ENCODE measurements around the gene IFRD2.

IFRD2 gene, protein sequence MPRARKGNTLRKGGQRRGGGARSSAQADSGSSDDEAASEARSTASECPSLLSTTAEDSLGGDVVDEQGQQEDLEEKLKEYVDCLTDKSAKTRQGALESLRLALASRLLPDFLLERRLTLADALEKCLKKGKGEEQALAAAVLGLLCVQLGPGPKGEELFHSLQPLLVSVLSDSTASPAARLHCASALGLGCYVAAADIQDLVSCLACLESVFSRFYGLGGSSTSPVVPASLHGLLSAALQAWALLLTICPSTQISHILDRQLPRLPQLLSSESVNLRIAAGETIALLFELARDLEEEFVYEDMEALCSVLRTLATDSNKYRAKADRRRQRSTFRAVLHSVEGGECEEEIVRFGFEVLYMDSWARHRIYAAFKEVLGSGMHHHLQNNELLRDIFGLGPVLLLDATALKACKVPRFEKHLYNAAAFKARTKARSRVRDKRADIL

DNA sequence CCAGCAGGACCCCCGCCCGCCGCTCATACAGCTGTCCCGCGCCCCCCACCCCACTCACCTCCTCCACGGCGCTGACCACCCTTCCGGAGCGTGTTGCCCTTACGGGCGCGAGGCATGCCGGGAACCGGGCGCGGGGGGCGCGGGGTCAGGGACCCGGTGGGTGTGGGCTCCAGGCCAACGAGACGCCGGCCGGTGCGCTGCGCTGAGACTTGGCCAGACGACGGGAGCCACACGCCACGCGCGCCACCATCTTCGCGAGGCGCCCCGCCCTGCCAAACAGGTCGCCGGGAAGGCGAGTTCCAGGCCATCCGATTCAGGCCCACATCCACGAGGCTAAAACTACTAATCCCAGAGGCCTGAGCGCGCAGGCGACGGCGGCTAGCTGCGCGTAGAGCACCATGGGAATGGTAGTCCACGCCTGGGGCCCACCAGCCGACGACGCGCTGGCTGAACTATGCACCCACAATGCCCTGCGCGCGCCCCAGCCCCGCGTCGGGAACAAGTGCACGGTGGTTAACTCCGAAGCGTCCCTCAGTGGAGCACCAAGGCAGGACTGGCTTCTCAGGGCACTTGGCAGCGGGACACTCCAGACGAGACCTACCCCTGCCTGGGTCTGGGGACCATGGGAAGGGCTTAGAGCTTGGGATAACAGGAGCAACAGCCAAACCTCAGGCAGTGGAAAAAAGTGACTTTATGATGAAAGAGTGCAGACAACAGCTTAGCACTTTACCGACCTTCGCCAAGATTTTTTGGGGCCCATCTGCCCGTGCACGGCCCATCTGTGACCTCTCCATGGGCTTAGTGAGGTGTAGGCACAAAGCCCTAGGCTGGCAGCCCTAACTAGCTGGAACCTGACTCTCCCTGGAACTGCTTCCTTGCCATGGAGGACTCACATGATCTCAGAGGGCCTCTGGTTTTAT is at the start of gene IFRD2:
Gene IFRD2 (minus strand): TSS at position 271 of the 920 bp plus-strand sequence. CDS start 155 bp downstream, at position 116.
- peak; percentile 90 for DNase-seq

DNA sequence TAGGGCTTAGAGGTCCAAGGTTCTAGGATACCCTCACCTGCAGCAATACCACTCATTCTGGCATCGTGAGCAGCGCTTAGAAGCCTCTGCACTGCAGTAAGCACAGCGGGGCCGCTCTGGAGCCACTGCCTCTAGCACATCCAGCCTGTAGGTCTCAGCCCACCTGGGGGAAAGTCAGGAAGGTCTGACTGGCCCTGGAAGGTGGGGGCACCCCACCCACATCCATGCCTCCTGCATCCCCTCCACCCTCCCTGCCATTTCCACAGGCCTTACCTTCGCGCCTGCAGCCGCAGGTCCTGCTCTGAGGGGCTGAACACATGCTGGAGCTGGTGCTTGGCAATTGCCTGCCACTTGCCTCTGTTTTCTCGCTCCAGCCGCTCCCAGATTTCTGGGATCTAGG is 49.3 kb upstream of the IFRD2 start:
- no peak for DNase-seq

DNA sequence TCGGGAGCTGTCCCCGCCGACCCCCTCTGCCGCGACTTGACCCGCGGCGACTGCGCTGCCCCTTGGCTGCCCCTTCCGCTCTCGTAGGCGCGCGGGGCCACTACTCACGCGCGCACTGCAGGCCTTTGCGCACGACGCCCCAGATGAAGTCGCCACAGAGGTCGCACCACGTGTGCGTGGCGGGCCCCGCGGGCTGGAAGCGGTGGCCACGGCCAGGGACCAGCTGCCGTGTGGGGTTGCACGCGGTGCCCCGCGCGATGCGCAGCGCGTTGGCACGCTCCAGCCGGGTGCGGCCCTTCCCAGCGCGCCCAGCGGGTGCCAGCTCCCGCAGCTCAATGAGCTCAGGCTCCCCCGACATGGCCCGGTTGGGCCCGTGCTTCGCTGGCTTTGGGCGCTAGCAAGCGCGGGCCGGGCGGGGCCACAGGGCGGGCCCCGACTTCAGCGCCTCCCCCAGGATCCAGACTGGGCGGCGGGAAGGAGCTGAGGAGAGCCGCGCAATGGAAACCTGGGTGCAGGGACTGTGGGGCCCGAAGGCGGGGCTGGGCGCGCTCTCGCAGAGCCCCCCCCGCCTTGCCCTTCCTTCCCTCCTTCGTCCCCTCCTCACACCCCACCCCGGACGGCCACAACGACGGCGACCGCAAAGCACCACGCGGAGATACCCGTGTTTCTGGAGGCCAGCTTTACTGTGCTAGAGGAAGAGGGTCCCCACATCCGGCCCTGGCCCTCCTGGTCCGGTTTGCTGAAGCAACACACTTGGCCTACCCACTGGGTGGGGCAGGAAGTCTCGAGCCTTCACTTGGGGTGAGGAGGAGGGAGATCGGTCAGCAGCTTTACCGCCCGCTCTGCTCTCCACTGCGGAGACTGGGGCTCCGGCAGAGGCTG is 48.5 kb upstream of the IFRD2 start, which contains the start of gene RASSF1:
Gene RASSF1 (minus strand): TSS at position 389 of the 882 bp plus-strand sequence. CDS start 31 bp downstream, at position 358.
- no peak for DNase-seq

DNA sequence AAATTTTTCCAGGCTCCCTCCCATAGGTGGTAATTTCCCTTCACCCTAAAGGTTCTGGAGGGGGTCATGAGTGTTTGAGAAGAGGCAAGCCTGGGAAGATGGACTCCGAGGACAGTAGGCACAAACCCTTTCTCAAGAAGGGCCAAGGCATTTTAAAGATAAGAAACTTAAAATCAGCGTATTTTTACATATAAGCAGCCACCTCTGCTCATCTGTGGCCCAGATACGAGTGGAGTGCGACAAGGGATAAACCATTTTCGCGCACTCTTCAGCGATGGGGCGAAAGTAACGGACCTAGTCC is 47.9 kb upstream of the IFRD2 start:
- no peak for DNase-seq

DNA sequence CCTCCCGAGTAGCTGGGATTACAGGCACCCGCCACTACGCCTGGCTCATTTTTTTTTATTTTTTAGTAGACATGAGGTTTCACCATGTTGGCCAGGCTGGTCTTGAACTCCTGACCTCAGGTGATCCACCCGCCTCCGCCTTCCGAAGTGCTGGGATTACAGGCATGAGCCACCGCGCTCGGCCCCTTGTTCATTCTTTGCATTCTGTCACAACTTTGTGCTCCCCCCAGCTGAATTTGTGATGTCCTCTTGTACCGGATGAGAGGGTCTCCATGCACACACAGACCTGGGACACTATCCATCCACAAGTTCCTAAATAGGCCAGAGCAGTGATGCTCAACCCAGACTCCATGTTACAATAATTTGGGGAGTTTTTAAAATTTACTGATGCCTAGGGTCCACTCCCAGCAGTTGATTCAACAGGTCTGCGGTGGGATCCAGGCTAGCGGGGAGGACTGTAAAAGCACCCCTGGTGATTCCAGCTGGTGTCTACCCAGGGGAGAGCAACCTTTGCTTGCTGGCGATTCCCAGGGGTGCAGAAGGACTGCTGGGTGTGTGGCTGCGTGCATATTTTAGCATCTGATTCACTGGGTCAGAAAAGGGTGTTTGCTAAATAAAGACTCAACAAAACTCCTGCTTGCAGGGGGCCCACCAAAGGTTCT is 47.4 kb upstream of the IFRD2 start:
- DNase-seq = no peak

DNA sequence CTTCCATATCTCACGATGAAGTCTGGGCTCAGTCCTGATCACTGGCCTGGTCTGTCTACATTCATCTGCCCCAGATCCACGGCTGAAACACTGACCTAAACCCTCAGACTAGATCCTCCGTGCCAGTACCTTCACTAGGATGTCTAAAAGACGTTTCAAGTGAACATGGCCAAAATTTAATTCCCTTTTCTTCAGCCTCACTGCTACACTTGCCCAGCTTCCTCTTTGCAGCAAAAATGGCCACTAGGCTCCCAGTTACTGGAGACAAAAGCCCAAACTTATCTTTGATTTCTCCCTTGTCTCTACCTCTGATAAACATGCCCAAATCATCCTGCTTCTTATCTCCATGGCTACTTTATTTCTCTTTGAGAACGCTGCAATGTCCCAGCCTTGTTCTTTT is 46.7 kb upstream of the IFRD2 start:
- DNase-seq = no peak

DNA sequence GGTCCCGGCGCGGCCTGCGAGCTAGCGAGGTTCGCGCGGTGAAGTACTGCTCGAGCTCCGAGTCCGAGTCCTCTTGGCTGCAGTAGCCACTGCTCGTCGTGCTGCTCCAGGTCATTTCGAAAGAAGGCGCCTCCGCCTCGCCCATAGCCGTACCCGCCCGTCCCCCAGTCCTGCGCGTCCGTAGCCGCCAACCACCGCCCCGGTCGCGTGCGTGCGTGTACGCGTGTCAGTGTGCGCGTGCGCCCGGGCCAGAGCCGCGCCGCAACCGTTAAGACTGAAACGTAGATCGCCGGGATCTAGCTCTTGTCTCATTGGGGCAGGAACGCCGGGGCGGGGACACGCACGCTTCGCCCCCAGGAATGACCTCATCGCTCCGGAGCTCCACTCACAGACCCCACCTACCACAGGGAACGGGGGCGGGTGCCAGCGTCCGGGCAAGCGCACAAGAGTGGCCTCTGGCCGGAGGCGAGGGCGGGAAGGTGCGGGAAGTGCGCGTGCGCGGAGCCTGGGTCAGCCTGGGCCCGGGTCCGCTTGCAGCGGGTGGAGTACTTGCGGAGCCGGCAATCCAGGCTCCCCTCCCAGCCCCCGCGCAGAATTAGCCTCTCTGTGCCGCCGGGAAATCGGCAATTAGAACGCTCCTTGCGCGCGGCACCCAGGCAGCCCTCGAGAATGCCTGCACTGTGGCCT is 45.1 kb upstream of the IFRD2 start:
- DNase-seq = peak; percentile 97

DNA sequence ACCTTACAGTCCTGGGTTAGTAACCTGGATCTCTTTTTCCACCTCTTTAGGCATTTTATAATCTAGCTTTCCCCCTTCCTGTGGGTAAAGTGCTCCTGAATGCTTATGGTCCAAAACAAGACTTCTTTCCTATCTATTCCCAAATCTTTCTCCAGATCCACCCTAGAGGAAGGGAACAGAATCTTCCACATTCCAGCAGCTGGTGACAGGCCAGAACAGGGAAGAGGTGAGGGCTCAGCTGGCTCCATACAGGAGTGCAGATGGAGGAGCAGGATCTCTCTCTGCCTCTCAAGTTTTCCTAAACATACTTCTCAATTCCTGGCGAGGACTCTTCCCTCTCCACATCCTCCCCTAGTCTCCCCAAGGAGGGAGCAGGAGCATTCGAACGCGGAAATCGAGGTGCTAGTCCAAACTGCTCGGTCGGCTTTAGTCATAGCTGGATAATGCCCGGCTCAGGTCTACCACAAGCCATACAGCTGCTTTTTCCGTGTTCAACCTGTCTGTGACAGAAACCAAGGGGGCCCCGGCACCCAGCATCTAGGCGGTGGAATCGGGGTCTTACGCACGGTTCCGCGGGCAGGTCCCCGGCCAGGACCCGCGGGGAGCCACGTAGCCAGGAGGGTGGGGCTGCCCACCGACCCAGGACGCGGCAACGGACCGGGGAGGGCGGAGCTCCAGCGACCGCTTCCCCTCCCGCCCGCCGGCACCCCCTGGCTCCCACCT is 44.4 kb upstream of the IFRD2 start:
- no peak for DNase-seq

DNA sequence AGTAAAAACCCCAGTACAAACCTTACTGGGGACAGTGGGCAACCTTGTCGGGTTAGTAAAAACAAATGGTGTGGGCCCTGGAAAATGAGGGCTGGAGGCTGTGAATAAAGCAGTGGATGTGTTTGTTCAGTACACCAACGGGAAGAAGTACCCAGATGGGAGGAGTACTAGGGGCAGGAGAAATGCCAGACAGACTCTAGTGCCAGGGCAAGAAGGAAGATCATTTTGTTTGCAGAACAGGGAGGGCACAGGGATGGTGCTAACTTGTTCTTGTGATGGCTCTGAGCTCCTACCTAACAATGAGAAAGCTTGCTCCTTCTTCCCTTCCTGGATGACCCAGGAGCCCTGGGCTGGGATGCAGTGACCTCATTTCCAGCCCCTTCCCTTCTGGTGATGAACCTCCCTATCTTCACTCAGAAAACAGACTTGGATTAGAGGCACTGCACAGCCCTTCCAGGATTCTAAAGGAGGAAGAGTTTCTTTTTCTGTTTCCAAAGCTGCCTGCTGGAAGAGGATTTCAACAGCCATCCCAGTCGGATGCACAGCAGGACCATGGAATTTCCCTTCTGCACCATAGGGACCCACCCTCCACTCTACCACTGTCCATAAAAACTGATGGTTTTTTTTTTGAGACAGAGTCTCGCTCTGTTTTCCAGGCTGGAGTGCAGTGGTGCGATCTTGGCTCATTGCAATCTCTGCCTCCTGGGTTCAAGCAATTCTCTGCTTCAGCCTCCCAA is 42.3 kb upstream of the IFRD2 start:
- no peak for DNase-seq

DNA sequence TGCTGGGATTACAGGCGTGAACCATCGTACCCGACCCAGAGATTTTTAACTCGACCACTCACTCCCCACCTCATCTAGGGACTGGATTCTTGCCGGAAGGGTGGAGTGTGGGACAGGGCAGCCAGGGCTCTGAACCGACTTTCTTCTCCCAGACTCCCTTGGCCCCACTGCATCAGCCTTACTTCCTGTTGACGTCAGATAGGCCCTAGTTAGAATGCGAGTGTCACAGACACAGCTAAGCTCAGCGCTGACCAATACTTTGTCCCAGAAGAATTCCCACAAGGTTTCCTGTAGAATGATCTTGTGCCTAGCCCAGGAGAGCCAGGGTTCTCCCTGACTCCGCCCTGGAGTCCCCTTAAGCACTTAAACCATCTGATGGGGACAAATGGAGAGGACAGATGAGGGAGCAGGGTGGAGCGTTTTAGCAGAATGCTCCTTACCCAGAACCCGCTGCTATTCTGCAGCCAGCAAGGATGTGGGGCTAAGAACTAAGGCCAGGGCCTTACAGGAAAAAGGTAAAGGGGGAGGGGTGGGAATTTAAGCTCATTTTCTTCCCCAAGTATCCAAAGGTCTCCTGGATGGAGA is 41.6 kb upstream of the IFRD2 start:
- no peak for DNase-seq

DNA sequence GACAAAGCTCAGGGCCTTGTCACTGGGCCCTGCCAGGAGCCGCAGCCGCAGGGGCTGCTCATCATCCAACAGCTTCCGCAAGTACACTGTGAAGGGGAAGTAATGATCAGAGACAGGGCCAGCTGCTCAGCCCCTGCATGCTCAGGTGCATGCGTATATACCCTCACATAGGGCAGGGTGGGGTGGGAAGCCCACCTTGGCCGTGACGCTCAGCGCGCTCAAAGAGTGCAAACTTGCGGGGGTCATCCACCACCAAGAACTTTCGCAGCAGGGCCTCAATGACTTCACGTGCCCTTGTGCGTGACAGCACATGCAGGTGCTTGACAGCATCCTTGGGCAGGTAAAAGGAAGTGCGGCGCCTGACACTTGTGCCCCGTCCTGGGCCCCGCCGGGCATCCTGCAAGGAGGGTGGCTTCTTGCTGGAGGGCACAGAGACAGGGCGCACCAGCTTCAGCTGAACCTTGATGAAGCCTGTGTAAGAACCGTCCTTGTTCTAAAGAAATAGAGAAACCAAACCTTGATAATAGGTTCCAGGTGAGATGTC is 39.2 kb upstream of the IFRD2 start:
- DNase-seq = no peak

DNA sequence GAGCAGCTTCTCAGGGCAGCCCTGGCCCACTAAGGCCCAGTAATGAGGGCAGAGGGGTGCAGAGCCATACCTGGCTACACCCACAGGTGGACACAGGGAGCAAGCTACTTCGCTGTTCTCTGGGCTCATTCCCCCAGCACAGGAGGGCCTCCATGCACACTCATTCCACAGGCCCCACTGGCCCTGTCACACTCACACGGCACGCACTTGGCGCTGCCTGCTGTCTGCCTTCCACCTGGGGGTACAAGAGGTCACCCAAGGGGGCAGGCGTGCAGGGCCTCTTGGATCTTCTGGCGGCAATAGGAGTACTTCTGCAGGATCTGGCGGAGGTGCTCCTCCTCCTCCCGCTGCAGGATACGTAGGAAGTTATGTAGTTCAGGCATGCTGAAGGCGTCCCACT is 38.1 kb upstream of the IFRD2 start:
- DNase-seq = no peak

DNA sequence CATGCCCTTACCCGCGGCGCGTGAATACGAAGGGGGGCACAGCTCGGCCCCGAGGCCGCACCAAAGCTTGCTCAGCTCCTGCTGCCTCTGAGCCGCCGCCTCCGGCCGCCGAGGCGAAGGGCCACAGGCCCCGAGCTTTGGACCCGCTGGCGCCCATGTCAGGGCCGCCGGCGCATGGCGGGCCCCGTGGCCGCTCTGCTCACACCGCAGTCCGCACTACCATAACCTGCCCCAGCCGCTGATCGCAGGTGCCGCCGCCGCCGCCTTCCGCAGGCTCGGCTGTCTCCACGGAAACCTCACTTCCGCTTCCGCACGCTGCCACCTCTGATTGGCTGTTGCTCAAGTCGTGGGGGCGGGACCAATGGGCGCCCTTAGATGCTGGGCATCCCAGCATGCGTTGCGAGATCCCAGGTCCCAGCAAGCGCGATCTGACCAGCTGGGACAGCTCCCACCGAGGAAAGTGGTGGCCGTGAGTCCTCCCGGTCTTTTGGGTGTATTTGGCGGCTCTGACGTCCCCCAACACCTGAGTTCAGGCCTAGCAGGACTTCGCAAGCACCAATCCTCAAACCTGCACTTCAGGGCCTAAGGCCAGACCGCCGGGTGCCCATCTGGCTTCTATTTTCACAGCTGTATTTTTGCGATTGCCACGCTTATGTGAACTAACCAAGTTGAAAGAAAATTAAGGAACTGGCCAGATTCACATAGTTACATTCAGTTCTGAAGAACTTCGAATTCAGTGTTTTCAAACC is 35.9 kb upstream of the IFRD2 start, which contains the start of gene TUSC2:
Gene TUSC2 (minus strand): TSS at position 281 of the 749 bp plus-strand sequence. CDS start 124 bp downstream, at position 157.
- DNase-seq = peak; percentile 84

DNA sequence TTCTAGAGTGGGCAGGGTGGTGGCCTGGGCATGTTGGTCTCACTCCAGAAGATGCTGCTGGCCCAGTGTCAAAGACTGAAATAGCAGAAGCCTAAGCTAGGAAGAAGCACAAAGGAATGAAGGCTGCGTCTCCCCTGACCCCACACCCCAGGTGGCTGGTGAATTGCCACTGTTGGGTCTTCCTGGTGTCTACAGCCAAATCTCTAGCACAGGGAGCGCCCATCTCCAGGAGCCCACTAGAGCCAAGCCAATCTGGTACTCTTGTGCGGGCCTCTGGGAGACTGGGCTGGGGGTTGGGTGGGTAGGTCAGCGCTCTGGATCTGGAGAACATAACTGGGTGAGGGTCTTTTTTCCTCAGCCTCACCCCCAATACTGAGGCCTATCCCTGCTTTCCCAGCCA is 34.9 kb upstream of the IFRD2 start:
- DNase-seq = no peak

DNA sequence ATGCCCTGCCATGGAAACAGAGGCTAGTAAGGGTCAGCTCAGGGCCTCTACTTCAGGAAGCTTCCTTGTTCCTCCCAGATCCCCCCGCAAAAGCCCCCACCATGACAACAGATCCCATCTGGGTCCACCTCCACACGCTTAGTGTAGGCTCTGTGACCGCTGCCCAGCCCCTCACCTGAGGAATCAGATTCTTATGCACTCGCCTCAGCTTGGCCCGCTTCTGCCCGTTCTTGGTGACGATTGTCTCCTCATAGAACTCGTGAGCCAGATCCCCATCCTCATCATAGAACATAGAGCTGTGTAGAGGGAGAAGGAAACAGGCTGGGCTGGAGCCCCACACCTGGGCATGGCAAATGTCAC is 33.9 kb upstream of the IFRD2 start:
- DNase-seq = no peak

DNA sequence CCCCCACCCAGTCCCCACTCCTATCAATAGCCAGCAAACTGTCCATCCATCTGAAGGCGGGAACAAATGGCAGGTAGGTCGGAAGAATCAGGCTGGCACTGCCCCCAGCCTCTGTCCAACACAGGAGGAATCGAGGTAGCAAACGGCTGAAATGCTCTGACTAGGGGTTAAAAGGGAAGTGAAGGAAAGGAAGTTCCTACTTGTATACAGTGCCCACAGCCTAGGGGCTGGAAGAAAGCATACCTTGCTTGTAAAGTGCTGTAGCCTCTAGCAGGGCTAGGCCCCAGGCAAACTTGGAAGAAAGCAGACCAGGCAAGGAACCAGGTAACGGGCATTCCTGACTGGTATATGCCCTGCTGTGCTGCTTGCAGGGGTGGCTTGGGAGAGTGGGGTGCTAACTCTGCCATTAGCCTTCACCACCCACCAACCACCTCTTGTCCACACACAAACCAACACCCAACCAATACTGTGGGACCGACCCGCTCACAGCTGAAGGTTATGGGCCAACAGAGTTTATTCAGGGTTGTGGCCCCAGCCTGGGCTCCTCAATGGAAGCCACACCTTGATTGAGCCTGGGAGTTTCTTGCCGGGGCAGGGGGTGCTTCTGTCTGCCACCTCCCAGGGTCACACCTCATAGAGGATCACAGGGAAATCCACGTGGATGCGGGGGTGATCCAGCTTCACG is 33.4 kb upstream of the IFRD2 start:
- no peak for DNase-seq

DNA sequence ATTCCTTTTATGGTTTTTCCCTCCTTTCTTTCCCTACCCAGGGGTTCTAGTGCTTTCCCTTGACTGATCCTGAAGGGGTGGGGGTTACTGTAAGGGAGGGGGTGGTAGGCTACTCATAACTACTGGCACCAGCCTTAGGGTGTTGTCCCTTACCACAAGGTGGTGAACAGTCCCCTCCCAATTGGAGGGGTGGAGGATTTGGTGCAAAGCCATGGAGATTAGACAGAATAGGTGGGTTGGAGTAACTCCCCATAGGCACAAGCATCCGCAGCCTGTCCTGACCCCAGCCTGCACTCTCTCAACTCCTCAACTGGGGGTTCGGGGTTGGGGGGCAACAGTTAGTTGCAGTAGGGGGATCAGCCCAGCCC is 32.9 kb upstream of the IFRD2 start:
- DNase-seq = no peak
